Mesendoderm (in vitro differentiated cells): ENCODE data around the gene RALGAPA2.

Experiments
- DNase-seq: peaks from one replicate; pipeline ENCODE4 v3.0.0; 2013
- H2AK5ac ChIP-seq: 2 replicates; pipeline ENCODE4 v1.6.1; 2013; ENCODE audit warnings: low read length, inconsistent platforms
- H2BK120ac ChIP-seq: 2 replicates; pipeline ENCODE4 v1.6.1; 2013; ENCODE audit warnings: low read depth, mild to moderate bottlenecking, low read length, moderate library complexity, mixed read lengths
- H2BK15ac ChIP-seq: replicated peaks from 2 replicates; pipeline ENCODE4 v1.6.1; 2013; ENCODE audit warnings: low read depth, mild to moderate bottlenecking, moderate library complexity
- H2BK5ac ChIP-seq: 2 replicates; pipeline ENCODE4 v1.6.1; 2013; ENCODE audit warnings: low read length, inconsistent platforms
- H3K18ac ChIP-seq: 2 replicates; pipeline ENCODE4 v1.6.1; 2013; ENCODE audit warnings: mild to moderate bottlenecking, low read length, mixed read lengths
- H3K23ac ChIP-seq: one replicate; pipeline ENCODE4 v1.6.1; 2013; ENCODE audit warnings: low read length
- H3K27ac ChIP-seq: 2 replicates; pipeline ENCODE4 v1.5.1; 2013; ENCODE audit warnings: low read depth, mild to moderate bottlenecking, inconsistent platforms, low read length, moderate library complexity
- H3K27me3 ChIP-seq: 2 replicates; pipeline ENCODE4 v1.6.1; 2013; ENCODE audit warnings: low read length, control low read depth, mild to moderate bottlenecking, inconsistent platforms; ENCODE audit not compliant: insufficient read depth, poor library complexity
- H3K36me3 ChIP-seq: 2 replicates; pipeline ENCODE4 v1.6.1; 2013; ENCODE audit warnings: low read length, inconsistent platforms; ENCODE audit not compliant: control insufficient read depth, insufficient read depth
- H3K4ac ChIP-seq: one replicate; pipeline ENCODE4 v1.6.1; 2013; ENCODE audit warnings: low read depth, mild to moderate bottlenecking, low read length, moderate library complexity
- H3K4me1 ChIP-seq: 2 replicates; pipeline ENCODE4 v1.6.1; 2013; ENCODE audit warnings: low read depth, low read length, inconsistent platforms; ENCODE audit not compliant: control insufficient read depth
- H3K4me2 ChIP-seq: 2 replicates; pipeline ENCODE4 v1.6.1; 2013; ENCODE audit warnings: low read length
- H3K4me3 ChIP-seq: 2 replicates; pipeline ENCODE4 v1.5.1; 2013; ENCODE audit warnings: mild to moderate bottlenecking, low read length
- H3K56ac ChIP-seq: one replicate; pipeline ENCODE4 v1.6.1; 2013; ENCODE audit warnings: low read length
- H3K79me1 ChIP-seq: 2 replicates; pipeline ENCODE4 v1.6.1; 2013; ENCODE audit warnings: low read length, inconsistent platforms
- H3K79me2 ChIP-seq: 2 replicates; pipeline ENCODE4 v1.6.1; 2013; ENCODE audit warnings: mild to moderate bottlenecking, low read length; ENCODE audit not compliant: control insufficient read depth, insufficient read depth
- H3K9ac ChIP-seq: 2 replicates; pipeline ENCODE4 v1.6.1; 2013; ENCODE audit warnings: low read length, inconsistent platforms
- H4K5ac ChIP-seq: one replicate; pipeline ENCODE4 v1.6.1; 2013; ENCODE audit warnings: low read length
- H4K8ac ChIP-seq: one replicate; pipeline ENCODE4 v1.6.1; 2013; ENCODE audit warnings: low read depth, mild to moderate bottlenecking, control low read depth, low read length, moderate library complexity
- WGBS: extraction: QIAGEN DNeasy Blood & Tissue Kit; methylation state at CpG from one replicate; pipeline ENCODE4 v1.1.7; 2013; ENCODE audit warnings: low lambda C conversion rate, missing lambda C conversion rate; ENCODE audit not compliant: insufficient coverage; ENCODE audit errors: extremely low coverage; 5-methylcytosine and 5-hydroxymethylcytosine counted together

RALGAPA2 gene

DNA sequence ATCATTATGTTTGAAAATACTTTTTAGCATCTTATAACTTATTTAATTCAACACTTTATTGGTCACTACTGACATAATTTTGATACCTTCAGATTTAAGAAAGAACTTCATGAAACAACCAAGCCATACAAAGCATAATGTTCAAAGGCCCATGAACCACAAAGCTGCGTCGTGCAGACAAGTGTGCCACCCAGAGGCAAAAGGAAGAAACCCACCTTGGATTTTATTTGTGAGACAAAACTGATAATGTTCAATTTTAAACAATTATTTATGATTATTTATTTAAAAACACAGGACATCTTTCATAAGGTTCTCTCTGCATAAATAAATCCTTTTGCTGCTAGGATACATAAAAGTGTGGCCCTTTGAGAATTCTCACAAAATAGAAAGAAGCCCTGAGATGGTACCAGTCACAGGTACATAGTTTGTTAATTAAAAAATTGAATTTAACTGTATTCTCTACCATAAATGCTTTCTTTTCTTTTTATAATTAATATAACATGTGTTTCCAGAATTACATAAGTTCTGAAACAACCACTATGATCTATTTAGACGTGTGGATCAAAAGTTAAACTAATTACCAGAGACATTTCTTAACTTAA lies 143.7 kb downstream of the RALGAPA2 start:
- H3K79me2 ChIP-seq, result no peaks in the 10 kb centered on the region
- no CpG with 5 or more reads among the region's 3 CpGs for WGBS
- no peak overlapping the region for H3K4ac ChIP-seq
- no peaks in the 10 kb centered on the region for H3K27me3 ChIP-seq
- H4K5ac ChIP-seq, result no peak overlapping the region
- no peaks in the 10 kb centered on the region for H3K79me1 ChIP-seq
- no peak overlapping the region for H3K23ac ChIP-seq
- no peak overlapping the region for H2BK15ac ChIP-seq
- H2BK120ac ChIP-seq, result no peak overlapping the region
- peak; percentile 35 for DNase-seq
- H3K4me2 ChIP-seq, result no peak overlapping the region
- no peaks in the 10 kb centered on the region for H3K4me1 ChIP-seq
- no peaks in the 10 kb centered on the region for H3K36me3 ChIP-seq
- no peak overlapping the region for H3K56ac ChIP-seq
- H3K4me3 ChIP-seq, result no peak overlapping the region
- no peak overlapping the region for H3K18ac ChIP-seq
- H2AK5ac ChIP-seq, result no peak overlapping the region
- no peak overlapping the region for H3K27ac ChIP-seq
- no peak overlapping the region for H2BK5ac ChIP-seq
- H3K9ac ChIP-seq, result no peak overlapping the region
- no peak overlapping the region for H4K8ac ChIP-seq

DNA sequence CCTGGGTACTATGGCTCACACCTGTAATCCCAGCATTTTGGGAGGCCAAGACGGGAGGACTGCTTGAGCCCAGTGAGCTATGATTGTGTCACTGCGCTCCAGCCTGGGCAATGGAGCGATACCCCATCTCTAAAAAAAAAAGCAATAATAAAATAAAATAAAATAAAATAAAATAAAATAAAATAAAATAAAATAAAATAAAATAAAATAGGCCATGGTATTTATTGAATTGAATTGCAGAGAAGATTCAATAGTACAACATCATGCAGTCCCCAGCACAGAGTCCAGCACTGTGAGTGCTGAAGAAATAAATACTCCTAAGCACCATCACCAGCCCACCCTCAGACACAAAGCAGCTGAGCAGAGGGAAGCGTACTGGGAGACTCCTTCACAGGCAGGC lies 144.7 kb downstream of the RALGAPA2 start:
- no peaks in the 10 kb centered on the region for H3K79me1 ChIP-seq
- H4K8ac ChIP-seq, result no peak overlapping the region
- no peak overlapping the region for H2BK15ac ChIP-seq
- no peak overlapping the region for H4K5ac ChIP-seq
- H3K27ac ChIP-seq, result no peak overlapping the region
- no peak overlapping the region for H3K18ac ChIP-seq
- no peak overlapping the region for H3K56ac ChIP-seq
- no CpG with 5 or more reads among the region's 4 CpGs for WGBS
- DNase-seq, result no peak
- no peak overlapping the region for H3K4me3 ChIP-seq
- no peak overlapping the region for H3K9ac ChIP-seq
- H2BK5ac ChIP-seq, result no peak overlapping the region
- no peaks in the 10 kb centered on the region for H3K27me3 ChIP-seq
- no peak overlapping the region for H2BK120ac ChIP-seq
- H3K79me2 ChIP-seq, result no peaks in the 10 kb centered on the region
- no peak overlapping the region for H3K4me2 ChIP-seq
- H3K23ac ChIP-seq, result no peak overlapping the region
- H3K36me3 ChIP-seq, result no peaks in the 10 kb centered on the region
- H3K4me1 ChIP-seq, result no peaks in the 10 kb centered on the region
- H2AK5ac ChIP-seq, result no peak overlapping the region
- H3K4ac ChIP-seq, result no peak overlapping the region

DNA sequence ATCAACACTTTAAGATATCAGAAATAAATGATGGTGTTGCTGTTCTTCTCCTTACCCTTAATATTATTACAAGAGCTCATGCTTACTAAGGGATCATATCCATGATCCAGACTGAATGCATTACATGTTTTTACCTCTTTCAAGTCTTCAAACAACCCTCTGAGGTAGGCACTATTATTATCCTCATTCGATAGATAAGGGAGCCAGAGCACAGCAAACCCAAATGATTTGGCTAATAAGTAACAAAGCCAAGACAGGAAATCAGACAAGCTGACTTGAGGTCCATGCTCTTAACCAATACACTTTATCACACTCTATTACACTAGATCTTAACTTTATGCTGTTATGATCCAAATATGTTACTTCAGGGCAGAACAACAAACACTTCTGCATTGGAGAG lies 145.9 kb downstream of the RALGAPA2 start:
- H3K4me3 ChIP-seq, result no peak overlapping the region
- H3K23ac ChIP-seq, result no peak overlapping the region
- no peaks in the 10 kb centered on the region for H3K4me1 ChIP-seq
- no peak overlapping the region for H2AK5ac ChIP-seq
- no peak overlapping the region for H3K4me2 ChIP-seq
- H3K79me1 ChIP-seq, result no peaks in the 10 kb centered on the region
- H2BK5ac ChIP-seq, result no peak overlapping the region
- no peak overlapping the region for H2BK120ac ChIP-seq
- no peak overlapping the region for H3K4ac ChIP-seq
- H4K8ac ChIP-seq, result no peak overlapping the region
- no peak overlapping the region for H3K18ac ChIP-seq
- no peaks in the 10 kb centered on the region for H3K27me3 ChIP-seq
- no peak overlapping the region for H4K5ac ChIP-seq
- no peak overlapping the region for H3K56ac ChIP-seq
- H3K9ac ChIP-seq, result no peak overlapping the region
- no peak overlapping the region for H3K27ac ChIP-seq
- H2BK15ac ChIP-seq, result no peak overlapping the region
- no peaks in the 10 kb centered on the region for H3K36me3 ChIP-seq
- WGBS, result no CpG with 5 or more reads among the region's 1 CpG
- DNase-seq, result peak; percentile 1
- no peaks in the 10 kb centered on the region for H3K79me2 ChIP-seq

DNA sequence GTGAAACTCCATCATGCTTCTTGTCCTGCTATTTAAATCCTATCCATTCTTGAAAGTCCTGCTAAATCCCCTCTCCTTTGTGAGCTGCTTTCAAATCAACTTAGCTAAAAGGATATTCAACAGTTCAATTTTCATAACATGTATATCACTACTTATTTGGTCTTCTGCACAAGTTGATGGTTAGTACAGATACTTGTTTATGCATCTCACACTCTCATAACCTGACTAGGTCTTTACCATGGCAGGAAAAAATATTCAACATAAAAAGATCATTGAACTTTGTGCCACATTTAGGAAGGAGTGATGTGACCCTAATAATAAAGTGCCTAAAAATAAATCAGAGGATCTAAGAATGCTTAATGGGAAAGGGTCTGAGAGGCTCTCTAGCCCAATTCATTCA lies 148.2 kb downstream of the RALGAPA2 start:
- Histone ChIP-seq H2BK15ac (no peak overlapping the region), H2BK5ac (no peak overlapping the region), H3K9ac (no peak overlapping the region), H3K36me3 (no peaks in the 10 kb centered on the region), H3K4me1 (no peaks in the 10 kb centered on the region), H3K79me1 (no peaks in the 10 kb centered on the region), H3K27me3 (no peaks in the 10 kb centered on the region), H3K18ac (no peak overlapping the region), H3K27ac (no peak overlapping the region), H4K5ac (no peak overlapping the region), H3K56ac (no peak overlapping the region), H3K4me2 (no peak overlapping the region), H3K23ac (no peak overlapping the region), H2AK5ac (no peak overlapping the region), H4K8ac (no peak overlapping the region), H2BK120ac (no peak overlapping the region), H3K4me3 (no peak overlapping the region), H3K4ac (no peak overlapping the region), H3K79me2 (no peaks in the 10 kb centered on the region)
- no peak for DNase-seq

DNA sequence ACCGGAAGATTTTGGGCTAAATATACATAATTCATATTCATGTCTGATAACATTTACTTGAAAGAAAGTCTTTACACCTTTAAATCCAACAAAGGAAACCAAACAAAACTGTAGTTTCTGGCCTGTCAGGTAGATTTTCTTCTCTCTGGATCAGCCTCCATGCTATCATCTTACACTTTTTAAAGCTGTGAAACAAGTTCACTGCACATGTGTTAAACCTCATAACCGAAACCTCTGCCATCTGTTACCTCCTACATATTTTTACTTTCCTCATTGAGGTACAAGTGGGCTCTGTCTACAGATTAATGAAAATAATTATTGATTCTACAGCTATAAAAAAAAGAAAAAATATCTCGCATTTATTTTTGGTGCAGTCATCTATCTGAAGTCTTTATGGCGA lies 149.9 kb downstream of the RALGAPA2 start:
- no peak overlapping the region for H2AK5ac ChIP-seq
- H3K4ac ChIP-seq, result no peak overlapping the region
- DNase-seq, result no peak
- H3K79me1 ChIP-seq, result no peaks in the 10 kb centered on the region
- H2BK5ac ChIP-seq, result no peak overlapping the region
- H2BK120ac ChIP-seq, result no peak overlapping the region
- no peak overlapping the region for H4K8ac ChIP-seq
- H3K4me1 ChIP-seq, result no peaks in the 10 kb centered on the region
- WGBS, result no CpG with 5 or more reads among the region's 4 CpGs
- H3K27ac ChIP-seq, result no peak overlapping the region
- H3K27me3 ChIP-seq, result no peaks in the 10 kb centered on the region
- no peak overlapping the region for H4K5ac ChIP-seq
- no peak overlapping the region for H3K4me2 ChIP-seq
- no peak overlapping the region for H3K4me3 ChIP-seq
- no peak overlapping the region for H3K9ac ChIP-seq
- H3K18ac ChIP-seq, result no peak overlapping the region
- H3K79me2 ChIP-seq, result no peaks in the 10 kb centered on the region
- H3K56ac ChIP-seq, result no peak overlapping the region
- no peak overlapping the region for H2BK15ac ChIP-seq
- H3K23ac ChIP-seq, result no peak overlapping the region
- H3K36me3 ChIP-seq, result no peaks in the 10 kb centered on the region

DNA sequence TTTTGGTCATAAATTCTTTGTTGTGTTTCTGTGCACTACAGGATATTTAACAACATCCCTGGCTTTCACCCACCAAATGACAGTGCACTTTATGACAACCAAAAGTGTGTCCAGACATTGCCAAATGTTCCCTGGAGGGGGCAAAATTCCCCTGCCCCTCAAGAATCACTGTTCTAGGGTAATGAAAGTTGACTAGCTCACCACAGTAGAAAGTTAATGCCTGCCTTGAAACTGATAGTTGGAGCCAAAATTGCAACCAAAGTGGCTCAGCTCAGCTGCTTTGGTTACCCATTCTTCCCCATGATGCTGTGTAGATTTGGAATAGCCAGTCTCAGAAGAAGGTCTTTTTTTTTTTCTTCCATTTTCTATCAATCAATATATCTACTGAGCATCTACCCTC lies 150.6 kb downstream of the RALGAPA2 start:
- H3K79me2 ChIP-seq, result no peaks in the 10 kb centered on the region
- H3K56ac ChIP-seq, result no peak overlapping the region
- H2AK5ac ChIP-seq, result no peak overlapping the region
- H2BK120ac ChIP-seq, result no peak overlapping the region
- H3K4ac ChIP-seq, result no peak overlapping the region
- H3K4me1 ChIP-seq, result no peaks in the 10 kb centered on the region
- H3K18ac ChIP-seq, result no peak overlapping the region
- no peak overlapping the region for H3K23ac ChIP-seq
- H3K36me3 ChIP-seq, result no peaks in the 10 kb centered on the region
- no peak for DNase-seq
- H4K8ac ChIP-seq, result no peak overlapping the region
- no peak overlapping the region for H4K5ac ChIP-seq
- H3K27me3 ChIP-seq, result no peaks in the 10 kb centered on the region
- H3K79me1 ChIP-seq, result no peaks in the 10 kb centered on the region
- no peak overlapping the region for H2BK5ac ChIP-seq
- H3K27ac ChIP-seq, result no peak overlapping the region
- H3K9ac ChIP-seq, result no peak overlapping the region
- no peak overlapping the region for H3K4me2 ChIP-seq
- H3K4me3 ChIP-seq, result no peak overlapping the region
- no peak overlapping the region for H2BK15ac ChIP-seq
